ENCODE measurements around the gene CCDC107.

DNA sequence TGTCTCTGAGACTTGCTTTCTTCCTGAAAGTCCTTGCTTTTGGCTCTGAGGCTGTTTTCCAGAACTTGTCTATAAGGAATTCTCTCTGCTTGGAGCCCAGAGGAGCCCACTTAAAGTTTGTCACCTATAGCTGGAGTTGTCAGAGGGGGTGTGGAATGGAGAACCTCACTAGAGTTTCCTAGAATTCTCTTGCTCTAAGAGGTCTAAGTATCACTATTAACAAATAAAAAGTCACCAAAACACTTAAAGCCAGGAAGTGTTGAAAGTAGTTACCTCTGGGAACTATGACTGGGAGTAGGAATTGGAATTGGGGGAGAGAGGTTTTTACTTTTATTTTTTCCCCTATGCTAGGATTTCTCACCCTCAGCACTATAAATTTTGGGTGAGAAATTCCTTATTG lies 22.4 kb upstream of the CCDC107 start:
- TF ChIP-seq, protein P1, sequence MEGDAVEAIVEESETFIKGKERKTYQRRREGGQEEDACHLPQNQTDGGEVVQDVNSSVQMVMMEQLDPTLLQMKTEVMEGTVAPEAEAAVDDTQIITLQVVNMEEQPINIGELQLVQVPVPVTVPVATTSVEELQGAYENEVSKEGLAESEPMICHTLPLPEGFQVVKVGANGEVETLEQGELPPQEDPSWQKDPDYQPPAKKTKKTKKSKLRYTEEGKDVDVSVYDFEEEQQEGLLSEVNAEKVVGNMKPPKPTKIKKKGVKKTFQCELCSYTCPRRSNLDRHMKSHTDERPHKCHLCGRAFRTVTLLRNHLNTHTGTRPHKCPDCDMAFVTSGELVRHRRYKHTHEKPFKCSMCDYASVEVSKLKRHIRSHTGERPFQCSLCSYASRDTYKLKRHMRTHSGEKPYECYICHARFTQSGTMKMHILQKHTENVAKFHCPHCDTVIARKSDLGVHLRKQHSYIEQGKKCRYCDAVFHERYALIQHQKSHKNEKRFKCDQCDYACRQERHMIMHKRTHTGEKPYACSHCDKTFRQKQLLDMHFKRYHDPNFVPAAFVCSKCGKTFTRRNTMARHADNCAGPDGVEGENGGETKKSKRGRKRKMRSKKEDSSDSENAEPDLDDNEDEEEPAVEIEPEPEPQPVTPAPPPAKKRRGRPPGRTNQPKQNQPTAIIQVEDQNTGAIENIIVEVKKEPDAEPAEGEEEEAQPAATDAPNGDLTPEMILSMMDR (IDR thresholded peaks at IDR 0.05): no peak
- no peak for TF ChIP-seq POLR2A (IDR thresholded peaks at IDR 0.05)
